OCI-LY3 (cell line): ENCODE results near the gene SRPK2.

ENCODE experiments used
- CTCF ChIP-seq: fragments of 200-600, 300-600 bp; sonication (generic); IDR thresholded peaks from 2 replicates; pipeline ENCODE4 v1.5.1; 2014; ENCODE audit warnings: antibody characterized with exemption, low read length, low read depth
- EZH2phosphoT487 ChIP-seq: fragments of 200-600 bp; shearing (Covaris generic); IDR thresholded peaks from 2 replicates; pipeline ENCODE4 v1.6.1; 2018; ENCODE audit warnings: antibody characterized with exemption, mixed run types, low read depth

- TF ChIP-seq CTCF: no peak
- TF ChIP-seq EZH2phosphoT487: no peak
Measured at GRCh38 chr7:105218215-105218614, 170.5 kb downstream of the SRPK2 start.
